ENCODE measurements around the gene RNF38. TPM values are rescaled to one million over a fixed set of nuclear protein-coding genes. Genes with fewer than 3 reads are reported as not detected.
"Not testable (repeated sequence)": the region's sequence is repeated elsewhere in the genome, so short reads cannot be mapped to it uniquely, and the experiment has no call there.

The RNF38 gene
- total RNA-seq, 1 experiment from 2014 or later = 13.5 TPM

- DNase-seq (ENCODE audit: low read depth) = no peak
Observed at GRCh38 chr9:36336131-36336907, 63.8 kb downstream of the RNF38 start.

GRCh38 chr9:36332006-36332405, 68.1 kb downstream of the RNF38 start:
- DNase-seq (ENCODE audit: low read depth) = peak; percentile 14

GRCh38 chr9:36328798-36329411, 71.2 kb downstream of the RNF38 start:
- peak; percentile 71 for DNase-seq (ENCODE audit: low read depth)

DNA sequence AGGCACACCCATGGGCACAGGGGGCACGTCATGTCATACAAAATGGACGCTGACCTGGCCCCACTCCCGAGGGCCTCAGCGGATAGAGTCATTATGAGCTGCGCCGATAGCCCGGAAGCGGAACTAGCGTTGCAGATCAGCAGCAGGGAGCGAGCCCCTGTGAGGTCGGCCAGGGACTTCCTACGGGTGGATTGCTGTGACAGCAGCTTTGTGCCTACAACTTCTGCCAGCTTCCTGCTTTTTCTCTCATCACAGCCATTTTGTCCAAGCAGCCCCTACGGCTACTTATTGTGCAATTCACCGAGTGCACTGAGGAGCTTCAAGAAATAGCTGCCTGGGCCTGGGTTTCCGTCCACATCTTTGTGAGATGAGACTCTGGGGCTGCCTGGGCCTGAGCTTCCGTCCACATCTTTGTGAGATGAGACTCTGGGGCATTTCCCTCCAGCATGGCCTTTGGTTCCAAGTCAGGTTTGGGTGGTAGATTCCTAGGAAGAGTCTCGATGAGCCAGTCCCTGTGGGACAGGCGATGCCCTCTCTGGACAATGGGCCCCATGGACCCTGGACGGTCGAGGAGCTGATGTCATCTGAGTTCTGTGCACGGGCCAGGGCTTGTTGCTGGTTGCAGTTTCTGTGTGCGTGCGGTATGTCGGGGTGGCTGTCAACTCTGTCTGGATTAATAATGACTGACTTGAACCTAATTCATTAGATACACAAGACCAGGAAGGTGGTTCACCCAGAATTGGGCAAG, 74.8 kb downstream of the RNF38 start:
- DNase-seq (ENCODE audit: low read depth) = no peak

GRCh38 chr9:36323926-36324325, 76.1 kb downstream of the RNF38 start:
- DNase-seq (ENCODE audit: low read depth) = no peak

- no peak for DNase-seq (ENCODE audit: low read depth)
Observed at GRCh38 chr9:36322462-36322861, 77.6 kb downstream of the RNF38 start.

DNA sequence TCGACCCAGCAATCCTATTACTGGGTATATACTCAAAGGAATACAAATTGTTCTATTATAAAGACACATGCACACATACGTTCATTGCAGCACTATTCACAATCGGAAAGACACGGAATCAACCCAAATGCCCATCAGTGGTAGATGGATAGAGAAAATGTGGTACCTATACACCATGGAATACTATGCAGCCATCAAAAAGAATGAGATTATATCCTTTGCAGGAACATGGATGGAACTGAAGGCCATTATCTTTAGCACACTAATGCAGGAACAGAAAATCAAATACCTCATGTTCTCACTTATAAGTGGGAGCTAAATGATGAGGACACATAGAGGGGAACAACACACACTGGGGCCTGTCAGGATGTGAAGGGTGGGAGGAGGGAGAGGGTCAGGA, 78.2 kb downstream of the RNF38 start:
- not testable (repeated sequence) for DNase-seq (ENCODE audit: low read depth)

GRCh38 chr9:36320466-36320865, 79.6 kb downstream of the RNF38 start:
- DNase-seq (ENCODE audit: low read depth) = no peak

DNA sequence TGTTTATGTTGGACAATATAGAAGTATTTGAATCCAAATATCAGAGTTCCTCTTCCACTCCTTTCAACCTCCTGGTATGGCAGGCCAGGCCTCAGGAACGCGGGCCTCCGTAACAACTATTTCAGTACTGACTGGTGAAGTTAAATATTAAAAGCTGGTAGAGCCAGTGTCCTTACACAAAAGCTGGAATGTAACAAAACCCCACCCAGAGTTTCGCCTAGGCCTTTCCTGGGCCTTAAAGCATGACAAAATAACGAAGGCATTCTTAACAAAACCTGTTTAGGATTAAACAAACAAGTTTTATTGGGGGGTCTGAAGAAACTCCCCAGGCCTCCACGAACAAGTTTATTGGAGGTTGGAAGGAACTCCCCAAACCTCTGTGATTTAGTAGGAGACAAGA, 80.3 kb downstream of the RNF38 start:
- DNase-seq (ENCODE audit: low read depth) = no peak

- no peak for DNase-seq (ENCODE audit: low read depth)
Observed at GRCh38 chr9:36319183-36319582, 80.9 kb downstream of the RNF38 start.

DNA sequence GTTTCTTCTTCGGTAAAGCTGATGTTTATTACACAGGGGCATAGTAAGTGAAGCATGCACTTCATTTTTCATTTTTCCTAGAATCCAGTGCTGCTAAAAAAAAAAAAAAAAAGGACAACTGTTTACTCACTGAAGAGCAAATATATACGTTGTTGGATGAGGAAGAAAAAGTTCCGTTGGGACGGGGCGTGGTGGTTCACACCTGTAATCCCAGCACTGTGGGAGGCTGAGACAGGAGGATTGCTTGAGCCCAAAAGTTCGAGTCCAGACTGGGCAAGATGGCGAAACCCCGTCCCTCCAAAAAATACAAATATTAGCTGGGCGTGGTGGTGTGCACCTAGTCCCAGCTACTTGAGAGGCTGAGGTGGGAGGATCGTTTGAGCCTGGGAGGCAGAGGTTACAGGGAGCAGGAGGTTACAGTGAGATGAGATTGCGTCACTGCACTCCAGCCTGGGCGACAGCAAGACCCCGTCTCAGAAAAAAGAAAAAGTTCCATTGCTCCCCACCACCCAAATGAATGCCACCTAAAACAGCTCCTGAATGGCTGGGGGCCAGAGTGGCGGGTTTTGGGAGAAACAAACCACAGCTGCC, 81.8 kb downstream of the RNF38 start:
- DNase-seq (ENCODE audit: low read depth) = no peak

DNA sequence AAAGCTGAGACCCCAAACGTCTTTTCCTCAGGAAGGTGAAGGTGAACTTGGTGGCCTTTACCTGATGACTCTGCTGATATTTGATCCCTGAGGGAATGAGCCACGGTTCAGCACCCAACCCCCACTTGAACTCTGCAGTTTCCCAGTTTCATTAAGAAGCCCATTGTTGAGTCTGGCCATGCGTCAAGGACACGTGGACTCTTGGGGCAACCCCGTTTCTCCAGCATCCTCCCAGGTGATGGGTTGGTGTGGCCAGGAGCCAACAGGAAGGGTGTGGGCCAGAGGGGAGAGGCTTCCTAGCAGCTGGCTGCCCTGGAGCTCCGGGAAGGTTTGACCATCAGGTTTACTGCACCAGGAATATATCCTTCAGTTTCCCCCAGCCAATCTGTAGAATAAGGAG, 82.3 kb downstream of the RNF38 start:
- DNase-seq (ENCODE audit: low read depth) = no peak

GRCh38 chr9:36316611-36317317, 83.3 kb downstream of the RNF38 start:
- peak; percentile 8 for DNase-seq (ENCODE audit: low read depth)

DNA sequence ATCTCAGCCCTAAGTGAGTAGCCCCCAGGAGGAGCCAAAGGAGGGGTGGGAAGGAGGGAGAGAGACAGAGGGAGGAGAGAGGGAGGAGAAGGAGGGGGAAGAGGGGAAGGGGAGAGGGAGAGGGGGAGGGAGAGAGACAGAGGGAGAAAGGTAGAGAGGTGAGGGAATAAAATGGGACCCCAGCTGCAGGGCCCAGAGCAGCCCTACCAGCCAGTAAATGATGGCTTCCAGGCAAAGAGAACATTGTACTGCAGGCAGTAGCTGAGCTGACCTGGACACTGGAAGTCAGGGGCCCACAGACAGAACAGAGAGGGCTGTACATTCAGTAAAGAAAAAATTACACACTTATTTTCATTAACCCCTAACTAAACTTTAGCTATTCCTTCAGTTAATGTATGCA, 84.0 kb downstream of the RNF38 start:
- no peak for DNase-seq (ENCODE audit: low read depth)

GRCh38 chr9:36315283-36315682, 84.8 kb downstream of the RNF38 start:
- DNase-seq (ENCODE audit: low read depth) = no peak

GRCh38 chr9:36314740-36315139, 85.3 kb downstream of the RNF38 start:
- no peak for DNase-seq (ENCODE audit: low read depth)

- DNase-seq (ENCODE audit: low read depth) = peak; percentile 84
Observed at GRCh38 chr9:36306471-36307306, 93.4 kb downstream of the RNF38 start.

- not testable (repeated sequence) for DNase-seq (ENCODE audit: low read depth)
Observed at GRCh38 chr9:36304366-36304765, 95.7 kb downstream of the RNF38 start.

DNA sequence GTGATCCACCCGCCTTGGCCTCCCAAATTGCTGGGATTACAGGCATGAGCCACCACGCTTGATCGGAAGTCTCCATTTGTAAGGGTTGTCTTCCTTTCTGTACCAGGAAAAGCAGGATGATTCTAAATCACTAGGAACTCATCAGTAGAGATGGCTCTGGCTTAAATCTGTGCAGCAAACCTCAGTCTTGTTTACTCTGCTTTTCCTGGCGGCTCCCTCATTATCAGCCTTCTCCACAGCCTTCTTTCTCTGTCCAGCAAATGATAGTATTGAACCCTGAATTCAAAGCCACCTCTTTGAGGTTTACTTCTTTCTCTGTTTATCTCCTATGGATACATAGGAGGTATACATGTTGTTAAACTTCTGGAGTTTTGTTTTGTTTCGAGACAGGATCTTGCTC, 98.8 kb downstream of the RNF38 start:
- no peak for DNase-seq (ENCODE audit: low read depth)

DNA sequence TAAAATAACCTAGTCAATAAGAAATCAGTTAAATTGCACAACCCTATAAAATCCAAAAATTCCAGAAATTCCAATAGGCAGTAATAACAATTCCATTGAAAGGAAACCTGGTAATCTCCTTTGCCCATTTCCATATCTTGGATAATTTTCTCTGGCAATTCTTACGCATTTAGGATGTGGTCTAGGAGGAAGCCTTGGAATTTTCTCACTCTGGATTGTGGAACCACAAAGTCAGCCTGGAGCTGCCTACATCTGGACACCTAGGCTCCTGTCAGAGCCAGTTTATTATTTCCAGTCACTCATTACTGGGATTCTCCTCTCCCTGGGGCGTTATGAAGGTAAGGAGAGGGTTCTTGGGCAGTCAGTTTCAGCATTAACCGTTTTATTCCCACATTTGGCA, 101.5 kb downstream of the RNF38 start:
- DNase-seq (ENCODE audit: low read depth) = peak; percentile 16

GRCh38 chr9:36297798-36298197, 102.3 kb downstream of the RNF38 start:
- no peak for DNase-seq (ENCODE audit: low read depth)

Data from LHCN-M2 (cell line).